Fibroblast of upper back skin (primary cell): ENCODE measurements around the gene ZC3H12D.
A peak's percentile ranks its signal among the peaks of the same experiment; 100 is the strongest.

Experiments
- DNase-seq: peaks from one replicate; pipeline ENCODE4 v3.0.0-alpha.2; 2013

Gene ZC3H12D

GRCh38 chr6:149440735-149441671 is 43.8 kb downstream of the ZC3H12D start:
- DNase-seq, result peak; percentile 49

DNA sequence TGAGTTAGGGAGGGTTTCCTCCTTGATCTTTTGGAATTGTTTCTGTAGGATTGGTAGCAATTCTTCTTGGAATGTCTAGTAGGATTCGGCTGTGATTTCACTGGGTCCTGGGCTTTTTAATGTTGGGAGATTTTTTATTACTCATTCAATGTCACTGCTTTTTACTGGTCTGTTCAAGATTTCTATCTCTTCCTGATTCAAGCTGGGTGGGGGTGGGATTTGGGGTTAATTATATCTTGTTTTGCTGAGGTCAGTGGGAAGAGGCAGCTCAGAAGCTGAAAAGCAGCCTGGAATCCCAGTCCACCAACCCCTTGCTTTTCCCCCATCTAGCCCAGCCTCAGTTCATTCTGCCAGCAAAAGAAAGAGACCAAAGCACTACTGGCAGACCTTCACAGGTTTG is 45.2 kb downstream of the ZC3H12D start:
- DNase-seq, result no peak

DNA sequence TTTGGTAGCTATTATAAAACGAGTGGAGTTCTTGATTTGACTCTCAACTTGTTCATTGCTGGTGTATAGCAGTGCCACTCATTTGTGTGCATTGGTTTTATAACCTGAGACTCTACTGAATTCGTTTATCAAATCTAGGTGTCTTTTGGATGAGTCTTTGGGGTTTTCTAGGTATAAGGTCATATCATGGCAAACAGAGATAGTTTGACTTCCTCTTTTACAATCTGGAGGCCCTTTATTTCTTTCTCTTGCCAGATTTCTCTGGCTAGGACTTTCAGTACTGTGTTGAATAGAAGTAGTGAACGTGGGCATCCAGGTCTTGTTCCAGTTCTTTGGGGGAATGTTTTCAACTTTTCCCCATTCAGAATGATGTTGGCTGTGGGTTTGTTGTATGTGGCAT is 46.0 kb downstream of the ZC3H12D start:
- DNase-seq, result no peak

DNA sequence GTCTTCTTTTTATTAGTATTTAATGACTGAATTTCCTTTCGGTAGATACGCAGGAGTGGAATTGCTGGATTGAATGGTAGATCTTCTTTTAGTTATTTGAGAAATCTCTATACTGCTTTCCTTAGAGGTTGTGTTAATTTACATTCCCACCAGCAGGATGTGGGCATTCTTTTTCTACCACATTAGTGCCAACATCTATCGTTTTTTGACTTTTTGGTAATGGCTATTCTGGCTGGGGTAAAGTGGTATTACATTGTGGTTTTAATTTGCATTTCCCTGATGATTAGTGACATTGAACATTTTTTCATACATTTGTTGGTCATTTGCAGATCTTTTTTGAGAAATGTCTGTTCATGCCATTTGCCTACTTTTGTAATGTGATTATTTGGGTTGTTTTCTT is 47.6 kb downstream of the ZC3H12D start:
- DNase-seq, result no peak

GRCh38 chr6:149436647-149437046 is 48.2 kb downstream of the ZC3H12D start:
- DNase-seq, result no peak

- no peak for DNase-seq
Observed at GRCh38 chr6:149435919-149436586, 48.8 kb downstream of the ZC3H12D start.

DNA sequence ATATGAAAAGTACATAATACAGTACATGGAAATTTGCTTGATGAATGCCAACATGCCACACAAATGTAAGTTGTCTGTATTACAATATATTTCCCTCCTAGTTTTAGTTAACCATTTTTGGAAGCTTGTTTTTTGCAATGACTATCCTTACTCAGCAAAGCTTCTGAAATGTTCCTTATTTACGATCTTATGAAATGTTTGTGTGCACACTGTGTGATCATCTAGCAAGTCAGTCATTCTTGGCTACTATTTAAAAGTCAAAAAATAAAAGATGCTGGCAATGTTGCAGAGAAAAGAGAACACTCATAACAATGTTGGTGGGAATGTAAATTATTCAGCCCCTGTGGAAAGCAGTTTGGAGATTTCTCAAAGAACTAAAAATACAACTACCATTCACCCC is 50.9 kb downstream of the ZC3H12D start:
- DNase-seq, result no peak

DNA sequence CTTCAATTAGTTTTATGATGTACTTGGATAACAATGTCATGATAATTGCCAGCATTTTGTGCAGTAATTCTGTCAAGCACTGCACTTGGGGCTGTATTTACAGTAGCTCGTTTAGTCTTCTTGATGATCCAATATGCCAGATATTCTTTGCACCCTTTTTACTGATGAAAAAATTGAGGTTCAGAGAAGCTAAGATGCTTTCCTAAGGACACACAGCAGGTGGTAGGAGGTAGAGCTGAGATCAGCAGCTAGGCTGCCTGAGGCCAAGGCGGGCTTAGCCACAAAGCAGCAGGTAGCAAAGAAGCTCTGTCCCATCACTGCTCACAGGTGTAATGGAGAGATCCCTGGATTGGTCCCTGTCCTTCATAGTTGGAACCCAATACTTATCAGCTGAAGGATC is 51.4 kb downstream of the ZC3H12D start:
- DNase-seq, result no peak

DNA sequence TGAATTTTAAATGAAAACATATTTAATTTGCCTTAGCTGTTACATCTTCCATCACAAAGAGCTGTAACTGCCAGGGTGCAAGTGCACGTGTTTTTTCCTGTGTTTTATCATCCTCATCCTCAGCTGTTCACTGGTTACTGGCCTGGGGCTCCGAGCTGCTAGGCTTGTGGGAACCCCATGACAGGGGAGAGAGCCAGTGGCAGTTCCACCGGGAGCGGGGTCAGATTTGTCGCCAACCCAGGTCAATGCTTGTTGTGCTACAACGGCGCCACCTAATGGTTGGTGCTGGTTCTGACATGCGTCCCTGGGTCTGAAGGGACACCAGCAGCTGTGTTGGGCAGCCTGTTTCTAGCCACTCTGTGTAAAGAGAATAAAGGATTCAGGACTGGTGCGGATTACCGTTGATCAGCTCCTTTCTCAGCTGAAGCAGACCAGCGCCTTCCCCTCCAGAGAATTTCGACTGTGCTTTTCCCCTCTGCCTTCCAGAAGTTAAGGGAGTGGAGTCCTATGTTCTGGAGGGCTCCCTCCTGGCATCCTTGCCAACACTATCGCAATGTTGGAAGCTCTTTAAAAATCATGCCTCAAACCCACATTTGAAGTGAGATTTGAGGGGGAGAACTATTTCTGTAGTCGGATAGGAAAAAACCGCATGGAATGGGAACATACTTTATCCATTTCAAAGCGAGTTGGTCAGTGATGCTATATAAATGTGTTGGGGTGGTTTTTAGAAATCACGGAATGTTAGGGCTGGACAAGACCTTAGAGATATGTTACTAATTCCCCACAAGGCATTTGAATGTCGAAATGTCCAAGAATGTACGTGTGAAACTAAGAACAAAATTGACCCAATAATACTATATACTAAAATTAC is 52.7 kb downstream of the ZC3H12D start:
- DNase-seq, result peak; percentile 79

- no peak for DNase-seq
Observed at GRCh38 chr6:149429427-149430360, 55.1 kb downstream of the ZC3H12D start.

GRCh38 chr6:149428606-149429005 is 56.2 kb downstream of the ZC3H12D start:
- DNase-seq, result no peak

DNA sequence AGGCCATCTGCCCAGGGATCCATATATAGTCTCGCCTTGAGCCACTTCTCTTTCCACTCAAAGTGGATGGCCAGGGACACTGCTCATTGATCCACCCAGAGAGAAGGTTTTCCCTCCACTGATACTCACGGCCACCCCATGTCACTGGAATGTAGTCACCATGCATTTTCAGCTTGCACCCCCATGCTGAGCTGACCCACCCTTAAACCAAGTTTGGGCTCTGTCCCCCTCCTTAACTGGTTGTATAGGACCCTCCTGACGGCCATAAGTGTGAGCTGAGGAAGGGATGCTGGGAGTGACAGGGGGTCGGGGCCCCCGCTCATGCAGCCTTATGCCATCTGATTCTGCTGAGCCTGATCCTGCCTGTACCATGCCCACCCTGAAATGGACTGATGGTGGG is 59.1 kb downstream of the ZC3H12D start:
- DNase-seq, result no peak

GRCh38 chr6:149425224-149425623 is 59.6 kb downstream of the ZC3H12D start:
- no peak for DNase-seq

DNA sequence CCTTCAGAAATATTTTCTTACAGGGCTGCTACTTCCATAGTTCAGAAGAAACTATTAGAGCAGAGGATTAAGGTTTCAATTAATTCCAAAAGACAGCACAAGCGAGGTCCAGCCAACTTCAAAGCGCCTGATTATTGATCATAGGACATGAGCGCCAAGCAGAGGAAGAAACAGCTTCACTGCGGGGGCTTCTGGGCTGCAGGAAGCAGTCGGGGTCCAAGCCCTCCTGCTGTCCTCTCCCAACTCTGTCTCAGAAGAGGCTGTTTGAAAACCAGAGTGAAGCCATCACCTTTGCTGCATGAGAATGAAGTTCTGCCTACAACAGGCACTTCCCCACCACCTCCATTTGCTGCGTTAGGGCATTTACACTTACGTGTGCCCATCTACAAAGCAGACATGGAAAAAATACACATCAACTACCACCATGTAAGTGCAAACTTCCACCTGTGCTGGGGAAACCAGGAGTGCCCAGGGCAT is 60.8 kb downstream of the ZC3H12D start:
- DNase-seq, result no peak

DNA sequence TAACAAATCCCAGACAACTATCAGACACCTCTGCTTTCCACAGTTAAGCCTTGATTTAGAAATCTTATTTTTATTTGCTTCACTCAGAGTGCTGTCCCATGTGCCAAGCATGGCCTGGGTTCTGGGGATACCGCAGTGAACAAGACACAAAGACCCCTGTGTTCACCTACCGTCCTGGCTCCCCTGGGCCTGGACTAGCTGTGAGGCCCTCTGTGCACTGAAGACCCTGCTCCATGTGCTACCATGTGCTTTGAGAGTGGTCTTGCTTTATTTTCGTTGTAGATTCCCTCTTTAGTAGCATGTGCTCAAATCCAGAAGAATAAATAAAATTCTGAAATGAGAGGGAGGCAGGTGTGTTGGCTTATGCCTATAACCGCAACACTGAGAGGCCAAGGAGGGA is 62.2 kb downstream of the ZC3H12D start:
- DNase-seq, result no peak

DNA sequence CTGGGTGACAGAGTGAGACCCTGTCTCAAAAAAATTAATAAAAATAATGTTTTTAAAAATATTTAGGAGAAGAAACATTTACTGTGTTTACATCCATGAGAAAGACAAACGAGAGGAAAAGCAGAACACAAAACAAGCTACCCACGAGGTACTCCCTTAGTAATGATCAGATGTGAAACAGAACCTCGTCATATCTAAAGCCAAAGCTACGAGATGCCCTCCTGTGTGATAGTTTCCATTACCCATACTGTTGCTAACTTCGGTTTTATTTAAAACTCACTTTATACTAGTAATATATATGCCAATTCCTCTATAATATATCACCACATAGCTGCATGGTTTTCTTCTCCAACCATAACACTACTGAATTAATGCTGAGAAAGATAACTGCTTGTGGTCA is 63.7 kb downstream of the ZC3H12D start:
- DNase-seq, result no peak

GRCh38 chr6:149419696-149420404 is 65.0 kb downstream of the ZC3H12D start:
- no peak for DNase-seq

DNA sequence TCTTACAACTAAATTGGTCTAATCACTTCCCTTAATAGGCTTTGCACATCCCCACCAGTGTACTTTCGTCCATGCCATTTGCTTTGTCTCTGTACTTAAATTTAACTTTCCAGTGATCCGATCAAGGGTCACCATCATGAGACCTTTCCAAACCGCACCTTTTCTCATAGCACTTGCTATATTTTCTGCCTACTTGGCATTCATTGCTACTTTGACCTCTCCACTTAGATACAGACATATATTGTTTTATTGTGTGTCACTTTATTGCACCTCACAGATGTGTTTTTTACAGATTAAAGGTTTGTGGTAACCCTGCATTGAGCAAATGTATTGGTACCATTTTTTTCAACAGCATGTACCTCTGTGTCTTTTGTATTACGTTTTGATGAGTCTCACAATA is 70.0 kb downstream of the ZC3H12D start:
- no peak for DNase-seq

- no peak for DNase-seq
Observed at GRCh38 chr6:149414009-149414408, 70.8 kb downstream of the ZC3H12D start.

DNA sequence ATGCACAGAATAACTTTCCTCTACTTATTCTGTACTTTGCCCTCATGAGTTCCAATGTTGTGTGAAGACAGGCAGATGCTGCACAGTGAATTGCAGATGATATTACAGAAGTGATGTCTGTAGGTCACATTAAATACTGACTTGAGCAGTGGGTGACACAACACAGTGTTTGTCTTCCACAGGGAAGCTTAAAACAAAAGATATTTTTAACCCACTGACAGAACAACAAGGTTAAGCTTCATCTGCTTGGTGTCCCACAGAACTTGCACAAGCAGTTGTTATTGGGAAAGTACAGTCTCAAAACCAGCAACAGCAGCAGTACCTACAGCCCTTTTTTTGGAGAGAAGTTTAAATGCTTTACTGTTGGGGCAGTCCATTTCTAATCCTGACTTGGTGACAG is 74.3 kb downstream of the ZC3H12D start:
- no peak for DNase-seq

GRCh38 chr6:149409617-149410016 is 75.2 kb downstream of the ZC3H12D start:
- DNase-seq, result no peak
